SIG-M5 (cell line): ENCODE results near the gene IFT122.

Source experiments
- DNase-seq: peaks from one replicate; lab custom pipeline; 2025; lab: John Stamatoyannopoulos, UW

IFT122 gene

DNA sequence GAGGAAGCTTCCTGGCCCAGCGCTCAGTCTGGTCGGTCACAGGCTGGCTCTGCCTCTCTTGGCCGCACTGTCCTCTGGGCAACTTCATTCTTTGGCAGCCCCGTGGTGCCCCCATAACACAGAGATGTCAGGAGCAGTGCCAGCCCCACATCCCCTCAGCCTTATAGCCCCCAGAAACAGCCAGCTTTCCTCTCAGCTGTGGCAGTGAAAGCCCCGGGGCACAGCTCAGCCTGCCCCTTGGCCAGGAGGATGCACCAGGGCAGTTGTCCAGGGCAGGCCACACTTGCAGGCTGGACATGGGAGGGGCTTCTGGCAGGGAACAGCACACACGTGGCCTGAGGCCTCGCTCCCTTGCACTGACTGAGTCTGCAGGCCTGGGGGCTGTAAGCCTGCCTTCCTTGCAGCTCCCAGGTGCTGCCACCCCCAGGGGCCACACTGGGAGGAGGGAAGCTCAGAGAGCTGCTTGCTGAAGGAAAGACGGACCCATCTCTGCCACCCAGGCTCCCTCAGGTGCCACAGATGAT lies 78.1 kb downstream of the IFT122 start:
- DNase-seq: no peak

DNA sequence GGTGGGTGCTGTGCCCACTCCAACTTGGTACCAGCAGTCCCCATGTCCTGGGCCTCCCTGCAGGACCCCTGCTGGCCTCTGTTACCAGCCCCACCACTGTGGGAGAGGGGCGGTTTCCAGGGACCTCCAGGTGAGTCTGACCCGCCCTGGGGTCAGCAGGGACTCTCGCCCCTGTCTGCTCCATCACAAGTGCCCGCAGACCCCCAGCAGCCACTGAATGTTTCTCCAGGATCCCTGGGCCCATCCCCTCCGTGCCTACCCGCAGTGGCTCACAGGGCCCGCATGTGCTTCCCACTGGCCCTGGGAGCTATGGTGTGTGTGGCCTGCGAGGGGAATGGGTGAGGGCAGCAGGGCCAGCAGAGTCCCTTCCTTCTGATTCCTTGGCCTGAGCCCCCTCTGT lies 78.6 kb downstream of the IFT122 start:
- no peak for DNase-seq

DNA sequence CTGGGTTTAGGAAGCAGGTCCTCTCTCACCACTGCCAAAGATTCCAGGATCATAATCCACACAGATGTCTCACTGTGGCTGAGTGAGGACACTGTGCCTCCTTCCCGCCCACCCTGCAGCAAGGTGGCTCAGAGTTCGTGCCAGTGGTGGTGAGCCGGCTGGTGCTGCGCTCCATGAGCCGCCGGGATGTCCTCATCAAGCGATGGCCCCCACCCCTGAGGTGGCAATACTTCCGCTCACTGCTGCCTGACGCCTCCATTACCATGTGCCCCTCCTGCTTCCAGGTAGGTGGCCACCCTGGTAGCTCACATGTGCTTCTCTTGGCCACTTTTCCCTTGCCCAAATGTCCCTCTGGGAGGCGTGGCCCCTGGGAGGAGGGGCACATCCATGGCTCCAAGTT lies 79.4 kb downstream of the IFT122 start:
- no peak for DNase-seq

DNA sequence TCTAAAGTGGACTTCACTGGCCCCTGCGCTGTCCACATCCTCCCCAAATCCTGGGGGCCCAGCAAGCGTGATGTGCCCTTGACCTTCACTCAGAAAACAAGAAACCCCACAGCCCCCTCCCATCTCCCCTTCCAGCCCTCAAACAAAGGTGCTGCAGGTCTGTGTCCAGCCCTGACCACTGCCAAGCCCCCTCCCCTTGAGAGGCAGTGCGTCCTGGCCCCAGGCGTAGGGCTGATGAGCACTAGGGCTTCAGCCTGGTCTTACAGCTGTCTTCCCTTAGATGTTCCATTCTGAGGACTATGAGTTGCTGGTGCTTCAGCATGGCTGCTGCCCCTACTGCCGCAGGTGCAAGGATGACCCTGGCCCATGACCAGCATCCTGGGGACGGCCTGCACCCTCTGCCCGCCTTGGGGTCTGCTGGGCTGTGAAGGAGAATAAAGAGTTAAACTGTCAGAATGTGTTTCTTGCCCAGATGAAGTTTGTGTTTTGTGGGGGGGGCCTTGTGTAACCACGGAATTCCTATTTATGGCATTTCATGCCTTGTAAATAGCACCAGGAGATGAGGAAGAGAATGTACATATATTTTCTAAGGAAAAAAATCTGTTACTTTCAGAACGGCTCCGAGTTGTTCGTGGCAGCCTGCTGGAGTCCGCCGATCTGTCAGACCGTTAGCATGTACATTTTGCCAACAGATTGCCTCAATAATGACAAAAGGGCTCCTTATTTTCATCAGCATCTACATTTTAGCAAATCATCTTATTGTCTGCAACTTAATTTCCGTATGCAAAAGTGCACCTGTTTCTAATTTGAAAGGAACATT lies 80.1 kb downstream of the IFT122 start:
- no peak for DNase-seq

DNA sequence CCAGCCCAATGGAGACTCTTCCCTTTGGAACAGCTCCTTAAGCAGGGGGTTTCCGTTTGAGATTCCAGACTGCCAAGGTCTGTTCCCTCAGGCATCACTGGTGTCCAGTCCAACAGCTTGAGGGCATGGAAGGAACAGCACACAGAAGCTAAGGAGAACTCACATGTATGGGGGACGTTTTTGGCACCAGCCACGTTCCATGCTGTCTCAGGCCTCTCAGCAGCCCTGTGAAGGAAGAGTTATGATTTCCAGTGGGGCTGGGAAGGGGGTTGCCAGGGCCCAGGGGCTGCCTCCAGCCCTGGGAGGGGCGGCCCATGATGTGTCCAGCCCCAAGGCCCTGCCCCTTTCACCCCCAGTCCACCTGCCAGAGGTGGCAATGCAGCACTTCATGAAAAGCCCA lies 80.9 kb downstream of the IFT122 start:
- no peak for DNase-seq

DNA sequence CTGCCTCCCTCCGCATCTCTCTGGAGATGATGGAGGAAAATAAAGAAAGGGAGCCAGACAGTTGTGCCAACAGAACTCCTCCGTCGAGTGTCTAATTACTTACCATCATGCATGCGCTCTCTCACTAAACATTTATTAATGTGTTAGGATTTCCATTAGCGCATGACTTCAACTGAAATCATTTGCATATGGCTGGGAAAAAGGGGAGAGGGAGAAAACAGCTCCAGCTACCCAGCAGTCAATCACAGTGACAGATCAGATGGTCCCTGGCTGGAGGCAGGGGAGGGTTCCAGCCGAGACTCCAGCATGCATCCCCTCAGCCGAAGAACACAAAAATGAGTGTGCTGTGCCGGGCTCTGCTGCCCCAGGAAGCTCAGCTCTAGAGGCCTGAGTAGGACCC lies 81.6 kb downstream of the IFT122 start:
- no peak for DNase-seq

DNA sequence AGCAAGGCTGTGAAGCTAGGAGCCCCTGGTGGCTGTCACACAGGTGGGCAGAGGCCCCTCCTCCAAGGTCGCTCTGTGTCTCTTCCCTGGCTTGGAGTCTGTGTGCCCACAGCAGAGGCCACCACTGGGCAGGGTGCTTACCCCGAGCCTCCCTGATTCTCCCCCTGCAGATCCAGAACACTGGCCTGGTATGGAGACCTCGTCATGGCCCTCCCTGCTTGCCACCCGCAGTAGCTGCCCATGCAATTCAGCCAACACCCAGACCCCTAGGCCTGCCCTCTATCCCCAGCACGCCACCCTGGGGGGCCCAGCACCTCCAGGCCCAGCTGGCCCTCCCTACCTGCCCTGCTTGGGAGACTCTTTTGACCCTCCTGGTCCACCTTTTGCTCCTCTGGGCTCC lies 82.9 kb downstream of the IFT122 start:
- DNase-seq: no peak

DNA sequence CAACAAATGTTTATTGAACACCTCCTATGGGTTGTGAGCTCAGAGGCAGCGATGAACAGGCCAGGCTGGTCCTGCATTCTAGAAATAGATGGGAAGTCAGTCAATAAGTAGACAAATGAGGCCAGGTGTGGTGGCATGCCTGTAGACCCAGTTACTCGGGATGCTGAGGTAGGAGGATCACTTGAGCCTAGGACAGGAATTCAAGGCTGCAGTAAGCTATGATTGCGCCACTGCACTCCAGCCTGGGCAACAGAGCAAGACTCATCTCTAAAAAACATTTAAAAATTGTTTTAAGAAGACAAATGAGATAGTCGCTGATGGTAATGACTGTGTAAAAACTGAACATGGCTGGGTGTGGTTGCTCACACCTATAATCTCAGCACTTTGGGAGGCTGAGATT lies 84.1 kb downstream of the IFT122 start:
- DNase-seq: no peak

DNA sequence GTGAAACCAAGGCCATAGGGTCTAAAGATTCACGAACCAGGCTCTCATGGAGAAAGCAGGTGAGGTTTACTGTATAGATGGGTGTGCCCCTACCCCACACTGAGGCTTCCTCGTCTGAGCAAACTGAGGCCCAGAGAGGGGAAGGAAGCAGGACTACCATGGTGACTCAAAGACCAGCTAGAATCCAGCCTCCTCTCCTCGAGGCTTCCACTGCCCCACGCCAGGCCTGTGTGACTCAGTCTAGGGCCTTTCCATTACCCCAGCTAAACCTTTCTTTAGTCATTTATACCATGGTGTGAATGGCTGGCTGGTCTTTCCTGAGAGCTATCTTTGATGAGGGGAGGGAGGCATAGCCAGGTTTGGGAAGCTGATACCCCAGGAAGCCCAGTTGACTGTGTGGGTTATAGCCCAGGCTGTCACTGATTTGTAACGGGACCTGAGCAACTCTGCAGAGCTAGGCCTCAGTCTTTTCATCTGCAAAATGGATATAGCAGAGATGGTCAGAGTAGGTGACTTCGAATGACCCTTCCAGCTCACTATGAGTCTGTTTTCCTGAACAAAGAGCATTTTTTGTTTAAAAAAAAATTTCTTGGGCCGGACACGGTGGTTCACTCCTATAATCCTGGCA lies 85.4 kb downstream of the IFT122 start:
- DNase-seq: no peak

DNA sequence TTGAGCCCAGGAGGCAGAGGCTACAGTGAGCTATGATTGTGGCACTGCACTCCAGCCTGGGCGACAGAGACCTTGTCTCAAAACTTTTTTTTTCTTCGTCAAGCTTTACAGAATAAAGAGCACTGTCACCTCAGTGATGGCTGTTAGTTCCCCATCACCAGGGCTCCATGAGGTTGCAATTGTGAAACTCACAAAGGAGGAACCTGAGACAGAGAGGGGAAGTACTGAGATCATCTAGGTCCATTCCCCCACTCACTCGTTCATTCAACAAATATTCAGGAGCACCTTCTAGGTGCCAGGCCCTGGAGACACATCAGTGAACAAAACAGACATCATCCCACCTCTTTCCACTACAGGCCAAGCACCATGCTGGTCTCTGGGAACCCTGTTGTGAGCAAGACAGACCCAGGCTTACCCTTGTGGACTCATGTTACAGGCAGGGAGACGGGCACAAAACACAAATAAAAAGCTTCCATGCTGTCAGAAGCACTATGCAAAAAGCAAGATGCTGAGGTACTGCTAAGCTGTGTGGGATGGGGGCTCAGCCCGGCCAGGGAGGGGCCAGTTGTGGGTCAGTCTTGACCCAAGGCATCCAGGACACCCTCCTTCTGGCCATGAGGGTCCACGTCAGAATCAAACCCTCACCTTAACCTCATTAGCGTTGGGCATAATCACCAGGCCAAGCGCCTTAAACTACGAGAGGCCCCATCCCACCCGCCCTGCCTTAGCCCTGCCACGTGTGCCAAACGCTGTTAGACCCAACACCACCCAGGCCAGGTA lies 86.3 kb downstream of the IFT122 start:
- DNase-seq: peak; percentile 76

DNA sequence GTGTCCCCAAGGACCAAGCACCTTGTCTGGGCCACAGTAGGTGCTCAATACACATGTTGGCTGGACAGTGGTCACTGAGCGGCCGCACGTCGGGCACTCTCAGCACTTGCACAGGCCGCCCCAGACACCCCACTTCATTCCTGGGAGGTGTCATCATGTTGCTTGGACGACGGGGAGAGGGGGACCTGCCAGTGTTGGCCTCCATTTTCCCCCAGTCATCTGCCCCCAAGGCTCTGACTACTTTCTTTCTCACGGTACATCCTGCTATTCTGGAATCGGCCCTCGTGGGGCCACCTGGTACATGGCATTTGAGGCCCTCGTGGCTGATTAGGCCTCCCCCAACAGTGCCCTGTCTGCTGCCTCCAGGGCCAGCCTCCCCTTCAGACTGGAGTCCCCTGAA lies 87.2 kb downstream of the IFT122 start:
- DNase-seq: no peak

DNA sequence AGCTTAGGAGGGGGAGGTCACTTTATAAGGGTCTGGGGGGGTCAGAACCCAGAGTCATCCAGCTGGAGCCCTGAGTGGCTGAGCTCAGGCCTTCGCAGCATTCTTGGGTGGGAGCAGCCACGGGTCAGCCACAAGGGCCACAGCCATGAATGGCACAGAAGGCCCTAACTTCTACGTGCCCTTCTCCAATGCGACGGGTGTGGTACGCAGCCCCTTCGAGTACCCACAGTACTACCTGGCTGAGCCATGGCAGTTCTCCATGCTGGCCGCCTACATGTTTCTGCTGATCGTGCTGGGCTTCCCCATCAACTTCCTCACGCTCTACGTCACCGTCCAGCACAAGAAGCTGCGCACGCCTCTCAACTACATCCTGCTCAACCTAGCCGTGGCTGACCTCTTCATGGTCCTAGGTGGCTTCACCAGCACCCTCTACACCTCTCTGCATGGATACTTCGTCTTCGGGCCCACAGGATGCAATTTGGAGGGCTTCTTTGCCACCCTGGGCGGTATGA lies 88.6 kb downstream of the IFT122 start, which contains the start of gene RHO:
Gene RHO (plus strand): TSS at position 51 of the 512 bp plus-strand sequence. CDS start 95 bp downstream, at position 146.
- DNase-seq: no peak

DNA sequence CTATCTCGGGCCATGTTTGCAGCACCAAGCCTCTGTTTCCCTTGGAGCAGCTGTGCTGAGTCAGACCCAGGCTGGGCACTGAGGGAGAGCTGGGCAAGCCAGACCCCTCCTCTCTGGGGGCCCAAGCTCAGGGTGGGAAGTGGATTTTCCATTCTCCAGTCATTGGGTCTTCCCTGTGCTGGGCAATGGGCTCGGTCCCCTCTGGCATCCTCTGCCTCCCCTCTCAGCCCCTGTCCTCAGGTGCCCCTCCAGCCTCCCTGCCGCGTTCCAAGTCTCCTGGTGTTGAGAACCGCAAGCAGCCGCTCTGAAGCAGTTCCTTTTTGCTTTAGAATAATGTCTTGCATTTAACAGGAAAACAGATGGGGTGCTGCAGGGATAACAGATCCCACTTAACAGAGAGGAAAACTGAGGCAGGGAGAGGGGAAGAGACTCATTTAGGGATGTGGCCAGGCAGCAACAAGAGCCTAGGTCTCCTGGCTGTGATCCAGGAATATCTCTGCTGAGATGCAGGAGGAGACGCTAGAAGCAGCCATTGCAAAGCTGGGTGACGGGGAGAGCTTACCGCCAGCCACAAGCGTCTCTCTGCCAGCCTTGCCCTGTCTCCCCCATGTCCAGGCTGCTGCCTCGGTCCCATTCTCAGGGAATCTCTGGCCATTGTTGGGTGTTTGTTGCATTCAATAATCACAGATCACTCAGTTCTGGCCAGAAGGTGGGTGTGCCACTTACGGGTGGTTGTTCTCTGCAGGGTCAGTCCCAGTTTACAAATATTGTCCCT lies 89.6 kb downstream of the IFT122 start:
- no peak for DNase-seq

DNA sequence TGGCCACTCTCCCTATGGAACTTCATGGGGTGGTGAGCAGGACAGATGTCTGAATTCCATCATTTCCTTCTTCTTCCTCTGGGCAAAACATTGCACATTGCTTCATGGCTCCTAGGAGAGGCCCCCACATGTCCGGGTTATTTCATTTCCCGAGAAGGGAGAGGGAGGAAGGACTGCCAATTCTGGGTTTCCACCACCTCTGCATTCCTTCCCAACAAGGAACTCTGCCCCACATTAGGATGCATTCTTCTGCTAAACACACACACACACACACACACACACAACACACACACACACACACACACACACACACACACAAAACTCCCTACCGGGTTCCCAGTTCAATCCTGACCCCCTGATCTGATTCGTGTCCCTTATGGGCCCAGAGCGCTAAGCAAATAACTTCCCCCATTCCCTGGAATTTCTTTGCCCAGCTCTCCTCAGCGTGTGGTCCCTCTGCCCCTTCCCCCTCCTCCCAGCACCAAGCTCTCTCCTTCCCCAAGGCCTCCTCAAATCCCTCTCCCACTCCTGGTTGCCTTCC lies 90.3 kb downstream of the IFT122 start:
- no peak for DNase-seq

DNA sequence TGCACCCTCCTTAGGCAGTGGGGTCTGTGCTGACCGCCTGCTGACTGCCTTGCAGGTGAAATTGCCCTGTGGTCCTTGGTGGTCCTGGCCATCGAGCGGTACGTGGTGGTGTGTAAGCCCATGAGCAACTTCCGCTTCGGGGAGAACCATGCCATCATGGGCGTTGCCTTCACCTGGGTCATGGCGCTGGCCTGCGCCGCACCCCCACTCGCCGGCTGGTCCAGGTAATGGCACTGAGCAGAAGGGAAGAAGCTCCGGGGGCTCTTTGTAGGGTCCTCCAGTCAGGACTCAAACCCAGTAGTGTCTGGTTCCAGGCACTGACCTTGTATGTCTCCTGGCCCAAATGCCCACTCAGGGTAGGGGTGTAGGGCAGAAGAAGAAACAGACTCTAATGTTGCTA lies 90.8 kb downstream of the IFT122 start:
- DNase-seq: no peak

DNA sequence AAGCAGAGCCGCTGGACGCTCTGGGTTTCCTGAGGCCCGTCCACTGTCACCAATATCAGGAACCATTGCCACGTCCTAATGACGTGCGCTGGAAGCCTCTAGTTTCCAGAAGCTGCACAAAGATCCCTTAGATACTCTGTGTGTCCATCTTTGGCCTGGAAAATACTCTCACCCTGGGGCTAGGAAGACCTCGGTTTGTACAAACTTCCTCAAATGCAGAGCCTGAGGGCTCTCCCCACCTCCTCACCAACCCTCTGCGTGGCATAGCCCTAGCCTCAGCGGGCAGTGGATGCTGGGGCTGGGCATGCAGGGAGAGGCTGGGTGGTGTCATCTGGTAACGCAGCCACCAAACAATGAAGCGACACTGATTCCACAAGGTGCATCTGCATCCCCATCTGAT lies 91.7 kb downstream of the IFT122 start:
- DNase-seq: no peak

DNA sequence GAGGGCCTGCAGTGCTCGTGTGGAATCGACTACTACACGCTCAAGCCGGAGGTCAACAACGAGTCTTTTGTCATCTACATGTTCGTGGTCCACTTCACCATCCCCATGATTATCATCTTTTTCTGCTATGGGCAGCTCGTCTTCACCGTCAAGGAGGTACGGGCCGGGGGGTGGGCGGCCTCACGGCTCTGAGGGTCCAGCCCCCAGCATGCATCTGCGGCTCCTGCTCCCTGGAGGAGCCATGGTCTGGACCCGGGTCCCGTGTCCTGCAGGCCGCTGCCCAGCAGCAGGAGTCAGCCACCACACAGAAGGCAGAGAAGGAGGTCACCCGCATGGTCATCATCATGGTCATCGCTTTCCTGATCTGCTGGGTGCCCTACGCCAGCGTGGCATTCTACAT lies 92.2 kb downstream of the IFT122 start:
- DNase-seq: no peak

DNA sequence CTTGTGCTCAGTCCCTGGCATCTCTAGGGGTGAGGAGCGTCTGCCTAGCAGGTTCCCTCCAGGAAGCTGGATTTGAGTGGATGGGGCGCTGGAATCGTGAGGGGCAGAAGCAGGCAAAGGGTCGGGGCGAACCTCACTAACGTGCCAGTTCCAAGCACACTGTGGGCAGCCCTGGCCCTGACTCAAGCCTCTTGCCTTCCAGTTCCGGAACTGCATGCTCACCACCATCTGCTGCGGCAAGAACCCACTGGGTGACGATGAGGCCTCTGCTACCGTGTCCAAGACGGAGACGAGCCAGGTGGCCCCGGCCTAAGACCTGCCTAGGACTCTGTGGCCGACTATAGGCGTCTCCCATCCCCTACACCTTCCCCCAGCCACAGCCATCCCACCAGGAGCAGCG lies 93.4 kb downstream of the IFT122 start:
- no peak for DNase-seq

DNA sequence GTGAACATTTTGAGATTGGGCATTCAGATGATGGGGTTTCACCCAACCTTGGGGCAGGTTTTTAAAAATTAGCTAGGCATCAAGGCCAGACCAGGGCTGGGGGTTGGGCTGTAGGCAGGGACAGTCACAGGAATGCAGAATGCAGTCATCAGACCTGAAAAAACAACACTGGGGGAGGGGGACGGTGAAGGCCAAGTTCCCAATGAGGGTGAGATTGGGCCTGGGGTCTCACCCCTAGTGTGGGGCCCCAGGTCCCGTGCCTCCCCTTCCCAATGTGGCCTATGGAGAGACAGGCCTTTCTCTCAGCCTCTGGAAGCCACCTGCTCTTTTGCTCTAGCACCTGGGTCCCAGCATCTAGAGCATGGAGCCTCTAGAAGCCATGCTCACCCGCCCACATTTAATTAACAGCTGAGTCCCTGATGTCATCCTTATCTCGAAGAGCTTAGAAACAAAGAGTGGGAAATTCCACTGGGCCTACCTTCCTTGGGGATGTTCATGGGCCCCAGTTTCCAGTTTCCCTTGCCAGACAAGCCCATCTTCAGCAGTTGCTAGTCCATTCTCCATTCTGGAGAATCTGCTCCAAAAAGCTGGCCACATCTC lies 94.5 kb downstream of the IFT122 start:
- DNase-seq: no peak

DNA sequence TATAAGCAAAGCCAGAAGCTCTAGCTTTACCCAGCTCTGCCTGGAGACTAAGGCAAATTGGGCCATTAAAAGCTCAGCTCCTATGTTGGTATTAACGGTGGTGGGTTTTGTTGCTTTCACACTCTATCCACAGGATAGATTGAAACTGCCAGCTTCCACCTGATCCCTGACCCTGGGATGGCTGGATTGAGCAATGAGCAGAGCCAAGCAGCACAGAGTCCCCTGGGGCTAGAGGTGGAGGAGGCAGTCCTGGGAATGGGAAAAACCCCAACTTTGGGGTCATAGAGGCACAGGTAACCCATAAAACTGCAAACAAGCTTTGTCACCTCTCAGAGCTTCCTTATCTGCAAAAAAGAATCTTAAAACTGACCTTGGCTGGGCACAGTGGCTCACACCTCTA lies 95.1 kb downstream of the IFT122 start:
- DNase-seq: no peak

DNA sequence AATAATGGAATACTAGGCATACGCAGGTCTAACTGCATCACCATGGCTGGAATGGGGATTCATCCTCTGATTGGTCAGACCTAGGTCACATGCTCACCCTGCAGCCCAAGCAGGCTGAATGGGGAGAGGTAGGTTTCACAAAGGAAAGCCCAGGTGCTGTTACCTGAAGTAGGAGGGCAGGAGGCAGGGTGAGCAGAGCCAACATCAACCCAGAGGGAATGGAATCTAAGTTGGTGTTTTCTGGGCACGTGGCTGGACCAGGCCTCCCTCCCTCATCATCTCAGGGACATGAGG lies 96.3 kb downstream of the IFT122 start:
- DNase-seq: no peak
